HG03066 (cell line): ENCODE data around the gene RBM47.
"Not testable (repeated sequence)": the region's sequence is repeated elsewhere in the genome, so short reads cannot be mapped to it uniquely, and the experiment has no call there.

Experiments
- ATAC-seq: cut with Tn5 transposase; IDR thresholded peaks from one replicate; pipeline ENCODE4 v1.9.1; 2021; ENCODE audit warnings: low read depth; ENCODE audit not compliant: unreplicated experiment

Gene RBM47

DNA sequence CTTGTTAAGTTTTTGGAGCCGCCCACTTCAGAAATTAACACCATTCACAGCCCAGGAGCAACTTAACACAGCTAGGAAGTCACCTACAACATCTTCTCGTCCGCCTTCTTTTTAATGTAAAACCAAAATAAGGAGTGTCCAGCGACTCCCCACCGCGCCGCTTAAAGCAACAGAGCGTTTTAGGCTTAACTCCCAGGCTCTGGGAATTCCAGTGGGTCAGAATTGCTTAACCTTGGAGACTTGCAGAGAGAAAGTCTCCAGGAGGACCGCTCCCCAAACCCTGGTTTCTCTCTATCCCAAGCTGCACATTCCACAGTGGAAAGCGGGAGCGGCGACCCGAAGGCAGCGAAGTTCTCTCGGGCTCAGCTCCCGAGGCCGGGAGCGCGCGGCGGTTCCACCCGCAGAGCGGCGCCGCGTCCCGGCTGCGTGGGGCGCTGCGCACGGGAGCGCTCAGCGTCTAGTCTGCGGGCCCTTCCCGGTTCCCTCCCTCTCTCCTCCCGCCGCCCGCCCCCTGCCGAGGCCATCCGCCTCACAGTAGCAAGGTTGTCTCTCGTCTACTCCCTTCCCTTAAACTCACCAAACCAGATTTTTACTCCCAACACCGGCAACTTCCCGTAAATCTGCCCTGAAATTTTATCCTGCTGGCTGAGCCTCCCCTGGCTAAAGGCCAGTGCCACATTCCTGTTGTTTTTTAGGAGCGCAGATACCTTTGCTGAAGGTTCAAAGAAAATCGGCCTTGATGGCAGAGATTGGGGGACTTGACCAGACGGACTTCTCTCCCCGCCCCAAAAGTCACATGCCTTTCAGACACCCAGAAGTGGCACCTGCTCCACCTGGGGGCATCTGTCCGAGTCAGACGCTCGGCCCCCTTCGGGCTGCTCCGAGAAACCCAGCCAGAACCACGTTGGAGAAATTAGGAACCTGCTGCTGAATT lies at the start of gene RBM47:
Gene RBM47 (minus strand): TSS at position 464 of the 934 bp plus-strand sequence. CDS start 190,971 bp downstream, outside the sequence.
- ATAC-seq, result peak; percentile 39

DNA sequence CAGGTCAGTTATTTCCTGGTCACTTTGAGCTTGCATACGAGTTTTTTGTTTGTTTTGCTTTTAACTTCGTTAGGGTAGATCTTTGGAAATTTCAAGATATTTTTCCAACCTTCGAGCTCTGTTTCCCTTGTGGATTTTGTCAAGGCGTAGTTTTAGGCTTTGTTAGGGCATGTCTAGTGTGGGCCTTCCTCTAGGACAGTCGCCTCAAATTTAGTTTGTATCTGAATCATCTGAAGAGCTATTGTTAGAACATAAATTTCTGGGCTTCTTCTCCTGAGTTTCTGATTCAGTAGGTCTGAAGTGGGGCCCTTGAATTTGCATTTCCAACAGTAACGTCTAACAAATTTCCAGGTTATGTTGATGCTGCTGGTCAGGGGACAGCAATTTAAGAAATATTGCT lies 48.8 kb upstream of the RBM47 start:
- no peak for ATAC-seq

DNA sequence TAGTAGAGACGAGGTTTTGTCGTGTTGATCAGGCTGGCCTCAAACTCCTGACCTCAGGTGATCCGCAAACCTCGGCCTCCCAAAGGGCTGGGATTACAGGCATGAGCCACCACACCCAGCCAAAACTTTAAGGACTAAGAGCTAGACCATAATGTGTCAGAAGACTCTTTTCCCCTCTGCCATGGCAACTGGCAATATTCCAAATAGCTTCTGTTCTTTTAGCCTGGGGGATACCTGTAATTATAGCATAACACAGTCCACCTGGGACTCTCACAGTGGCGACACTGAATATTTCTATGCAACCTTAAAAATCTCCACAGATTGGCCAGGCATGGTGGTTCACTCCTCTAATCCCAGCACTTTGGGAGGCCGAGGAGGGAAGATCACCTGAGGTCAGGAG lies 45.5 kb upstream of the RBM47 start:
- ATAC-seq, result no peak

DNA sequence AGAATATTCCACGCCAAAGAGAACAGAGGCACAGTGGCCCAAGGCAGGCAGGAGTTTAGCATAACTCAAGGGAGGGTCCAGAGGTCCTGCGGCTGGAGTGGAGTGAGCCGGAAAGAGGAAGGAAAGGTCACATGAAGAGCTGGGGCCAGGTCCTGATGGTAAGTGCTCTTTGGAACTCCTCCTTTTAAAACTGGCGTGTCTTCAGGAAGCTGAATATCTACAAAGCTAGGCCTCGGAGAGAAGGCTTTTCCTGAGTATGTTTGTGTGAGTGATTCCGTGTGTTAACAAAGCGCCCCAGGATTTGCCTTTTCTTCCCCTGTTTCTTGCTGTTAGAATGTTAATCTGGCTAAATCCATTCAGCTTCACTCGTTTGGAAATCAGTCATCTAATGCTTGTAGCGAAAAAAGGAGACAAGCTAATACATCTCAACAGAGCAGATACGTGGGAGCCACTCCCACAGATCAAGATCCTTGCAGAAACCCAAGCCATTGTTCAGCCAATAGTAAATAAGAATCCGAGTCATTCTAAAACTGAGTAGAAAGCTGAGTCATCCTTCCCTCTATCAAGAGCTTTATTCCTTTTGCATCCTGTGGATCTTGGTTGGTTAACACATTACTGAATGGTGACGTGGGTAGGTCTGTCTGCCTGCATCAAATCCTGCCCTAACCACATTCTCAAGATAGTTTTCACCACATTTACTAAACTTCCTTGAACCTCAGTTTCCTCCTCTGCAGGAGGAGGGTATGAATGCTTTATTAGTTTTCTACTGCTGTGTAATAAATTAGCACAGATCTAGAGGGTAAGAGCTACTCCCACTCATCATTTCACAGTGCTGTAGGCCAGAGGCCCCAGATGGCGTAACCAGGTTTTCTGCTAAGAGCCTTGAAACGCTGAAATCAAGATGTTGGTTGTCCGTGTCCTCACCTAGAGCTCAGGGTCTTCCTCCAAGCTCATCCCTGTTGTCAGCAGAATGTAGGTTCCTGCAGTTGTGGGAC lies 43.2 kb upstream of the RBM47 start:
- ATAC-seq, result peak; percentile 74

DNA sequence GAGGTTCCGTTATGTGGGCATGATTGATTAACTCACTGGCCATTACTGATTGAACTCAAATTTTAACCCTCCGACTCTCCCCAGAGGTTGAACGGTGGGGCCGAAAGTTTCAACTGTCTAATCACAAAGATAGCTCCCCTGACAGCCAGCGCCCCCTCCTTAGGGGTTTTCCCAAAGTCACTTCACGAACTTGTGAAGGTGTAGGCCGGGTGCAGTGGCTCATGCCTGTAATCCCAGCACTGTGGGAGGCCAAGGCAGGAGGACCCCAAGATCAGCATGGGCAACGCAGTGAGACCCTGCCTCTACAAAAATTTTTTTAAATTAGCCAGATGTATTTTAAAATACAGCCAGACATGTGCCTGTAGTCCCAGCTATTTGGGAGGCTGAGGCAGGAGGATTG lies 39.8 kb upstream of the RBM47 start:
- ATAC-seq, result no peak

DNA sequence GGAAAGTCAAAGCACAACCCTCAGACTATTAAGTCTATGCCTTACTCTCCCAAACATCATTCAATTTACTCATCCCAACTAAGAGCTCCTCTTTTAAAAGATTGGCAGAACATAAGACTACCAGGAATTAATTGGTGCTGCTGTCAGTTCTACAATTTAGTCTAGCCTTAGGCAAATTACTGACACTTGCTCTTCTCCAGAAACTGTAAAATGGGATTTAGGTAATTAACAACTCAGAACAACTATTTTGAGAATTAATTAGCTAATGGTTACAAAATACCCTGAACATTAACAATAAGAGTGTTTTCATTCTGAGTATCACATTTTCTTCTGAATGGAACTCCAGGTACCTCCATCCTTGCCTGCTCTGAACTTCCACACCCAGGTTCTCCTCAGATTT lies 36.2 kb upstream of the RBM47 start:
- ATAC-seq, result no peak

DNA sequence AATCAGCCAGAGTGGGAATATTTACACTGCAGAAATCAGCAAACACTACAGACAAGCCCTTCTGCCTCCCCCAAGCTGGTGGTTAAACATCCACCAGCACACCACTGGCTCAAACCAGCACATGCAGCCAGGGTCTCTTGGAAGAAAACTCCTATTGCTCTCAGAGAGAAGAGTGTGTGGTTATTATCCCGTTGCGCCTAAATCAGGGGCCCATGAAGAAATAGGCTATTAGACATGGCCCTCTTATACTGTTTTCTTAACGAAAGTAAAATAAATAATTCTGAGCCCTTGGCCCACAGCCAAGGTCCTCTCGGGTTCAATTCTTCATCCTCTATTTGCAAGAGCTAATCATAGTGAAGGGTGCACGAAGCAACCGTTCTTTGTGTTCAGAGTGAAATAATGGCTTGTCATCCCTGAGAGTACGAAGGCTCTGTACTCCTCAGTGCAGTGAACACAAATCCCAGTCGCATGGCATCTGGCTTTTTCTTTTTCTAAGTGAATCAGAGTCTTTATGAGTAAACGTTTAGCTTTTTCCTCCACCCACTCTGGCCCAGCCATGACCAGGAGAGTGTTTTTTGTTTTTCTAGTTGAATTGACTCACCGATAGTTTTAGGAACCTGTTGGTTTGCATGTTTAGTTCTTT lies 33.4 kb upstream of the RBM47 start:
- ATAC-seq, result peak; percentile 76

DNA sequence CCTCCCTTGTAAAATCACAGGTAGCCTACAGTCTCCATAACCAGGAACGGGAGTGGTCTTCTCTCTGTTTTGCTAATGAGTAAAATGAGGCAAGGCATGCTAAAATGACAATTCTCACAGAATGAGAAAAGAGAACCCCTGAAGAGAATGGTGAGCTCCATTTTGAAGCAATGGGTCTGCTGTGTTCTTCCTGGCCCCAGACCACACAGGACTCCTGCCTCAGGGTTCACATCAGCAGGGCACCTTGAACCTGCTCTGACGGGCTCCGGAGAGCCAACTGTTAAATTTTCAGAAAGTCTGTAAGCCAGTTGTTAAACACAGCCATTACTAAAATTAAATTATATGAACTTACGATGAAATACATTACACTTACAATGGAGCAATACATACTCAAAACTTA lies 32.1 kb upstream of the RBM47 start:
- no peak for ATAC-seq

DNA sequence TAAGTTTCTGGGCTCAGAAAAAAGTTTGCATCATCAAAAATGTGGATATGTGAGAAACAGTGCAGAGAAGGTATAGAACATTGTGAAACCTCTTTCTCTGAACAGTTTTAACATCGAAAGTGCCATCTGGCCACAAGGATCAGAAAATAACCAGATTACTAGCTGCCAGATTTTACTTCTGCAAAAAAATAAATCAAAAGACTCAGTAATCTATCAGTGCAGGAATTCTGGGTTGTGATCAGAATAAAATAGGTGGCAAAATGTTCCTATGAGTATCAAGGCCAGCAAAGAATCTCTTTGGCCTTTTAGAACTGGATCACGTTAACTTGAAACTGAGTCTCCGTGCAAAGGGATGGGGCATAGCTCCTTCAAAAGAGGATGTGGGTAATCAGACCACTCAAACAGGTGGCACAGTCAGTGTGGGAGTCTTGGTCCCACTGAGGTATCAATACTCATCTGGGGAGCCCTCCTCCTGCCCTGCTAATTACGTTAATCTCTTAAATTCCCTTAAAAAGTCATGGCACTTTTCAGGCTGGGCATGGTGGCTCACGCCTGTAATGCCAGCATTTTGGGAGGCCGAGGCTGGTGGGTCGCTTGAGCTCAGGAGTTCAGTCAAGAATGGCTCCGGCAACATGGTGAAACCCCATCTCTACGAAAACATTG lies 26.7 kb upstream of the RBM47 start:
- ATAC-seq, result peak; percentile 89

DNA sequence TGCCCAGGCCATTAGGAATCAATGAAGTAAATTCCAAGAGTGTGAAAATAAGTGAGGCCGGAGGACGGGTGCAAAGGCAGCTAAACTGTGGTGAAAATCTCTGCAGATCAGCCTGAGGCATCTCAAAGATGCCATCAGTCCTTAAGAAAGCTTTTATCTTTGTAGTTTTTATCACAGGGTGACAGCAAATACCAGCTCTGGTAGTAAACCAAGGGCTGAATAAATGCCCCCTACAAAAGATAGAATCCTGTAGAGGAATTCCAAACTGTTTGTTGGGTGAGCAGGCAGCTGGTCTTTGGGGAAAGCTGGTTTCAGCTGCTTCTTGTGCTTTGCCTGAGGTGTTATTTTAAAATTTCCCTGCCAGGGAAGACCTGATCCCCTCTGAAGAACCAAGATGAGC lies 21.6 kb upstream of the RBM47 start:
- ATAC-seq, result no peak

DNA sequence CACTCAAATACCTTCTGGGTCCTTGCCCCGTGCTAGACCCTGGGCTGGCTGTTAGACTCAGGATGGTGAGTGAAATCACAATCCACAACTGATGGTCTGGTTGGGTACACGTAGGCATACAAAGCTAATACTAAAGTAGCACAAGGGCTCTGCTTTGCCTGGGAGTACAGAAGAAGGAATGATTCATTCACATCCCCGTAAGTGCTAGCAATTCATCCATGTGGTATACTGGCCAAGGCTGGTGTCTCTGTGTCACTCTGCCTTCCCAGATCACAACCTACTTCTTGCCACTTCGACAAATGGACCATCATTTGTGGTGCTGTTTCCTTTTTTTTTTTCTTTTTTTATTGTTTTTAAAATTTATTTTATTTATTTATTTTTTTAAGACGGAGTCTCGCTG lies 19.7 kb upstream of the RBM47 start:
- no peak for ATAC-seq

DNA sequence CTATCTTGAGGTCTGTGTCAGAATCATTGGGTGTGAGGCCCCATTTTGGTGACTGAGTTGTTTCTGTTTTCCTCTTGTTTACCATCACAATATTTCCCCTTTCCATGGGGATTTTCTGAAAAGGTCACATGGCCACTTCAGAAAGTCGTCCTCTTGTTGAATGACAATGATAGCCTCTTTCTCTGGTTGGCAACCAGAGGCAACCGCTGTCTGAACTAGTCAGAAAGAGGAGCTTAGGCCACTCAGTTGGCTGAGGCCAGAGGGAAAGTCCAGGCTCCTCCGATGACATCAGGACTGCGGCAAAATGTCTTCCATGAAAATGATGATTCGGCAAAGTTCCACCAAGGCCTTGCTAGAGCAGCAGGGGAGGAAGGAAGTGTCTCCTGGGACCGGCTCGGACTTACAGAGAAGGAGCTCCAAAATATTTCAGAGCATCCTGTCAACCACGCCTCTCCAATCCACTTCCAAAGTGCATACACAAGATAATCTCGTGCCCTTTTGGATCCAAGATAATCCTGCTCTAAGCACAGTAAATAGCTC lies 19.1 kb upstream of the RBM47 start:
- no peak for ATAC-seq

DNA sequence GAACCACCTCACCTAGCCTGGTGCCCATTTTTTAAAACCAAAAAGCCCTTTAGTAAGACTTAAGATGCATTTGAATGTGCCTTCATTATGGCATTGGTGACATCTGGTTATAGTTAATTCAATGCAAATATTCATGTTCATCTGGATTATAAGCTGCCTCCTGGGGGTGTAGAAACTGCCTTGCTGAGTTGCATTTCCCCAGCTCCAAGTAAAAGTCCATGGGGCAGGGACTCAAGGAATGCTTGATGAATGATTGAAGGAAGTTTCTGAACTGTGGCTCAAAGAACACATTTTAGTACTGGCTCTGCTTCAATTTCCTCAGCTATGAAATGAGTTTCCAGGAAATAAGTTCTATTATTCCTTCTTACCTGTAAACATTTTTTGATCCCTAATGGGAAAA lies 18.5 kb upstream of the RBM47 start:
- no peak for ATAC-seq

DNA sequence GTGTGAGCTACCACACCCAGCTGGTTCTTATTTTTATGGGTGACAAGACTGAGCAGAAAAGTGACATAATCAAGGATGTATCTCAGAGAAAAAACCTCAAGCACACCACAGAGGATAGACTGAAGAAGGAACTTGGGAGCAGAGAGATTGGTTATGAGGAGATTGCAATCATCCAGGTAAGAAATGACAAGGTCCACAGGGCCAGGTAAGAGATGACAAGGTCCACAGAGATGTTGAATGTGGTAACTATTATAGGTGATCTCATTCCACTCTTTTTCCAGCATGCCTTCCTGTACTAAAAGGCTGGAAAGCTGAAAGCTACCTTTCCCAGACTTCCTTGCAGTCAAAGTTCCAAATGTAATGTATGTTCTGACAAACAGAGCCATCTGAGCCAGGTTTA lies 15.9 kb upstream of the RBM47 start:
- no peak for ATAC-seq

DNA sequence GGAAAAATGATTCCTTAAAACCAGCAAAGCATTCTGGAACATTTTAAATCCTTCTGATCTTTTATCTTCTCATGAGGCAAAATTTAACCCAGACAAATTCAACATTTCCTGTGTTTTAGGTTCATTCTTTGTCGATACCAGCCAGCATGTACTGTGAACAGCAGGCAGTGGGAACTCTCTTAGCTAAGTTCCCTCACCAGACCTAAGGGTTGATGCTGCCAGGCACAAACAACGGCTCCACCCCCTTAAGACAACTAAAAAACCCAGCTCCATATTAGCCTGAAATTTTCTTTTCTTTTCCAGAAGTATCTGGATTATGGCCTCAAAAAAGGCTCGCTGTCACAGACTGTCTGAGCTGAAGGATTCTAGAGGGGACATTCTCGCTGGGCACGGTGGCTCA lies 2.4 kb upstream of the RBM47 start:
- ATAC-seq, result no peak

DNA sequence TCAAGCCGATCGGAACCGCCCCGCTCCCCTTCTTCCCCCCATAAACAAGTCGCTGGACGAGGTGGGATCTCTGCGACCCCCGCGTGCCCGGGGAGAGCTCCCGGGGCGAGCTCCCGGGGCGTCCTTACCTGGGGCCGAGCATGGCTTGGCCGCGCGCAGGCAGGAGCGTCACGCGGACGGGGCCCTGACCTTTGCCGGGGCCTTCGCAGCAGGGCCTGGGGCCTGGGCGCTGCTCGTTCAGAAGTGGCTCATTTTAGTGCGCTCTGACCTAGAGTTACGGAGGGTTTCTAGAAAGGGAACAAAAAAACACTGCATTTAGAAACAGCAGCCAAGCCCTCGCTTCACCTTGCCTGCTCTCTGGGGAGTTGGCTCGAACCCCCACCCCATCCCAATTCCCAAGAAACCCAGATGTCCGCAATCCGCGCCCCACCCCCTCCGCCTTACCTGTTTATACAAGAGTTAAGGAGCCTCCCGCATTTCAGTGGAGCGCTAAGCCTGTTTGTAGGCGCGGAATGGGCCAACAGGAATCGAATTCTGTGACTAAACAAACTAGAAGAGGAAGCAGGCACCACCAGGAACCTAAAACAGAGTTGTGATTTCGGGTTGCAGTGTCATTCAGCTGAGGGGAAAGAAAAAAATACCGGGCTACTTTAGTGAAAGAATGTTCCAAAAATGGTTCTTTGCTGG lies 814 bp upstream of the RBM47 start:
- ATAC-seq, result peak; percentile 63

DNA sequence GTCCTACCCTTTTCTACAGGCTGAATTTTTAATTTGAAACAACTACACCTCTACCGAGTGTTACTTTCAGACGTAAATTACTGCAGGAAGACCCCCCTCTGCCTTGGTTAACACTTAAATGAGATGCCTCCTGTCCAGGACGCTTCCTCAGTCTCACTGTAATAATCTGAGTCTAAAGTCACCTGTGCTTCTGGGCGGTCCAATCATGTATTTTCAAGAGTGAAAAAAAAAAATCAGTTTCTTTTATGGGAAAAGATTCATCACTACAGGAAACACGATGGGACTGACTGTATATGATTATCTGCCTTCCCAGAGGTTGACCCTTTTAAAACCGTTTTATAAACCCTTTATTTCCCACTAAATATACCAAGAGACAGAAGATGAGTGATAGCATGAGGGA lies 776 bp downstream of the RBM47 start:
- no peak for ATAC-seq

DNA sequence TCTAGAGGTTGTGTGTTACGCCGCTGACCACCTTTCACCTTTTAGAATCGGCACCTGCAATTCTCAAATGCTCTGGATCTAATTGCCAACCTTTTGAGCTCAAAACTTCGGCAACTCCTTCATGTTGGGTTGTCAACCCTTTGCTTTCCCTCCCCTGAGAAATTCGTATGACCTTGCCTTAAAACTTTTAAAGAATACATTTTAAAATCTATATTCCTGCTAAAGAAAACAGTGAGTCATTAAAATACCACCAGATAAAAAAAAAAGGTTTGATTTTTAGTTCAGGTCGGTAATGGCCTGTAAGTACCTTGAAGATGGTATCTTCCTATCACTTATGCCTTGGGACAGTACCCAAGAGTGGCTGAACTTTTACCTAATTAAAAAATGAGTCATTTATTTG lies 1.3 kb downstream of the RBM47 start:
- not testable (repeated sequence) for ATAC-seq

DNA sequence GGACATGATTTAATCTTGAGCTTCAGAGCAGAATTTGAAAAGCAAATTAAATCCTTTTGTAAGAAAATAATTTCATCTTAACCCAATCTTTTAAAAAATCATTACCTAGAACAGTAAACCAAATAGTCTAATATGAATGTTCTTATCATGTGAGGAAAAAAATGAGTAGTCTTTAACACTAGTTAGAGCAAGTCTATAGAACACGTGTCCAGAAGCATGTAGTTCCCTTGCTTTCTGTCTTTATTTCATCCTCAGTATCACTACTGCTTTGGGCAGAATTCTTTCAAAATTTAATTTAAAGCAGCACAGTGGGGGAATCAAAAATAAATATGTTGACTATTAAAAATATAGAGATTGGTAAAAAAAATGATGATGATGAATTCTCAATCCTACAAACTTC lies 2.1 kb downstream of the RBM47 start:
- no peak for ATAC-seq
